ENCODE measurements around the gene FOSB. TPM values are rescaled to one million over a fixed set of nuclear protein-coding genes. Genes with fewer than 3 reads are reported as not detected.

FOSB gene
- total RNA-seq, 4 donors from 2014 or later = 2.2 to 25.2 (median 6.9) TPM

DNA sequence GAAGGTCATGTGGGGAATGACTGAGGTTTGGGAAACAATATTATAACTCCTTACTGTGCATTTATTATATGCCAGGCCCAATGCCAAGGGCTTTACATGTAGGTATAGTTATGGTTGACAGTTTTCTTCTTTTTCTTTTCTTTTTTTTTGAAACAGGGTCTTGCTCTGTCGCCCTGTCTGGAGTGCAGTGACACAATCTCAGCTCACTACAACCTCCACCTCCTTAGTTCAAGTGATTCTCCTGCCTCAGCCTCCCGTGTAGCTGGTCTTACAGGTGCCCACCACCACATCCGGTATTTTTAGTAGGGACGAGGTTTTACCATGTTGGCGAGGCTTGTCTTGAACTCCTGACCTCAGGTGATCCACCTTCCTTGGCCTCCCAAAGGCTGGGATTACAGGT lies 15.2 kb downstream of the FOSB start:
- H3K36me3 ChIP-seq = no peaks in the 10 kb centered on the region
- intact Hi-C loops (cut with DNase I) = no loop called here
- peaks cover 8 to 18% (median 12%) of the 10 kb centered on the region in 4 donors for H3K4me1 ChIP-seq
- WGBS = 92% methylated on average over 5 of the region's 5 CpGs
- H3K27ac ChIP-seq (replicated peaks in 1 of 4) = no peak overlapping the region
- H3K4me3 ChIP-seq = no peak overlapping the region
- TF ChIP-seq POLR2AphosphoS5 (IDR thresholded peaks at IDR 0.05) = no peak
- TF ChIP-seq POLR2A (IDR thresholded peaks at IDR 0.05; ENCODE audit: low read depth) = no peak
- TF ChIP-seq, protein P1, sequence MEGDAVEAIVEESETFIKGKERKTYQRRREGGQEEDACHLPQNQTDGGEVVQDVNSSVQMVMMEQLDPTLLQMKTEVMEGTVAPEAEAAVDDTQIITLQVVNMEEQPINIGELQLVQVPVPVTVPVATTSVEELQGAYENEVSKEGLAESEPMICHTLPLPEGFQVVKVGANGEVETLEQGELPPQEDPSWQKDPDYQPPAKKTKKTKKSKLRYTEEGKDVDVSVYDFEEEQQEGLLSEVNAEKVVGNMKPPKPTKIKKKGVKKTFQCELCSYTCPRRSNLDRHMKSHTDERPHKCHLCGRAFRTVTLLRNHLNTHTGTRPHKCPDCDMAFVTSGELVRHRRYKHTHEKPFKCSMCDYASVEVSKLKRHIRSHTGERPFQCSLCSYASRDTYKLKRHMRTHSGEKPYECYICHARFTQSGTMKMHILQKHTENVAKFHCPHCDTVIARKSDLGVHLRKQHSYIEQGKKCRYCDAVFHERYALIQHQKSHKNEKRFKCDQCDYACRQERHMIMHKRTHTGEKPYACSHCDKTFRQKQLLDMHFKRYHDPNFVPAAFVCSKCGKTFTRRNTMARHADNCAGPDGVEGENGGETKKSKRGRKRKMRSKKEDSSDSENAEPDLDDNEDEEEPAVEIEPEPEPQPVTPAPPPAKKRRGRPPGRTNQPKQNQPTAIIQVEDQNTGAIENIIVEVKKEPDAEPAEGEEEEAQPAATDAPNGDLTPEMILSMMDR (IDR thresholded peaks at IDR 0.05) = no peak
- no peak for TF ChIP-seq EP300 (IDR thresholded peaks at IDR 0.05)
- H3K9me3 ChIP-seq = no peaks in the 10 kb centered on the region
- DNase-seq (ENCODE audit: extremely low spot score) = no peak
- no peaks in the 10 kb centered on the region for H3K27me3 ChIP-seq

DNA sequence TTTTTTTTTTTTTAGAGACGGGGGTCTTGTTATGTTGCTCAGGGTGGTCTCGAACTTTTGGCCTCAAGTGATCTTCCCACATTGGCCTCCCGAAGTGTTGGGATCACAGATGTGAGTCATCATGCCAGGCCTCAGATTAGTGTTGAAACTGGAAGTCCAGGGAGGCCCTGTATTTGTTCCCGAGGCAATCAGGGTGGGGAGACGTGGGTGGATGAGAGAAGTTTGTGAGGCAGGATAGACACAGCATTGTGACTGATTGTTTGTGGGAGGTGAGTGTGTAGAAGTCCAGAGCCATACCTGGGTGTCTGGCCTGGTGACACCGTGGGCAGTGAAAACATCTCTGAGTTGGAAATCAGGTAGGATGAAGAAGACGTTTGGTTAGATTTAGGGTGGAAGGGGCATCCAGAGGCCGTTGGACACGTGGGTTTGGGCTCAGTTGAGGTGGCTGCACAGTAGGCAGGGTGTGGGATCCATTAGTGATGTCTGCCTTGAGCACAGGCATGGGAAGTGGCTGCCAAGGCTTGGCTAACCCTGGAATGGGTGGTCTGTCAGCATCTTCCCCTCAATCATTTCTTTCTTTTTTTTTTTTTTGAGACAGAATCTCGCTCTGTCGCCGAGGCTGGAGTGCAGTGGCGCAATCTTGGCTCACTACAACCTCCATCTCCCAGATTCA lies 16.6 kb downstream of the FOSB start:
- intact Hi-C loops (cut with DNase I) = no loop called here
- 79% methylated on average over 13 of the region's 13 CpGs for WGBS

DNA sequence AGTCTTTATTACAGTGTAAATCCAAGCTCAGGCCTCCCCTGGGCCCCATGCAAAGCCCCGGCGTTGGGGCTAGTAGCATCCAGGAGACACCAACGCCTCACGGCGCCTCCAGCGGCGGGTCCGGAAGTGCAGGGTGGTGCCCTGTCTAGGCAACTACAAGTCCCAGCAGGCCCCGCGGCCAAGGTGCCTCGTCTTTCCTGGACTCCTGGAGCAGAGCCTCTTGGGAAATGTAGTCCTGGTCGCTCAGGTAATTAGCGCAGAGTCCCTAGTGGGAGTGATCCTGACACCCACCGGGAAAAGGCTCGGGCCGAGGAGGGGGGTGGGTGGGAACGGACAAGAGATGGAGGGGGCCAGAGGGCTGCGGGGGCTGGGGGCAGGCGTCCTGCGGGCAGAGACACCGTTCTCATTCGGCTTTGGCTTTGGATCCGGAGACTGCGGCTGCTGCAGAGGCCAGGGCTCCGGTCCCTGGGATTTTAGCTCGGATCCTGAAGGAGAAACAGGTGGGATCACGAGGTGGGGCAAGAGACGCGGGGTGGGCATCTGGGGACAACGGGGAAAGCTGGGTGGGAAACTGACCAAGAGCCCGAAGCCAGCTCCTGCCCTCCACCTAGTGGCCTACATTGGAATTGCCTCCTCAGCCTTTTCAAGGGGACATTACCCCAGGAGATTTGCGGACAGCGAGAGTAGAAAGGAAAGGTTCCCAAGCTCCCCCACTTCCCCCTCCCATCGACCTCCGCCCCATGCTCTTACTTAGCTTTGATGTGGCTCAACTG lies 17.7 kb downstream of the FOSB start:
- Histone ChIP-seq H3K27me3 (no peaks in the 10 kb centered on the region), H3K9me3 (no peaks in the 10 kb centered on the region), H3K4me3 (peak overlapping the region; percentile 62 to 91 (median 72)), H3K4me1 (peaks cover 5 to 13% (median 8%) of the 10 kb centered on the region in 4 donors), H3K36me3 (peaks cover 0 to 10% (median 4%) of the 10 kb centered on the region in 4 donors), H3K27ac (replicated peaks in 1 of 4) (peak overlapping the region; percentile 82 to 94 (median 86))
- TF ChIP-seq, protein P1 (IDR thresholded peaks at IDR 0.05) = peak; percentile 67 to 92 (median 72)
- TF ChIP-seq EP300 (IDR thresholded peaks at IDR 0.05) (no peak), POLR2AphosphoS5 (IDR thresholded peaks at IDR 0.05) (peak in 1 of 2 donors; percentile 79), POLR2A (IDR thresholded peaks at IDR 0.05; ENCODE audit: low read depth) (no peak)
- intact Hi-C loops (cut with DNase I) = no loop called here
- peak; percentile 99 for DNase-seq (ENCODE audit: extremely low spot score)
- WGBS = under 1% methylated on average over 31 of the region's 35 CpGs

More for the DNA sequence above, 16.6 kb downstream of the FOSB start:
- Histone ChIP-seq H3K27ac (replicated peaks in 1 of 4) (peak overlapping the region in 2 of 4 donors; percentile 87 to 94), H3K27me3 (no peaks in the 10 kb centered on the region), H3K9me3 (no peaks in the 10 kb centered on the region), H3K4me3 (no peak overlapping the region), H3K4me1 (peaks cover 5 to 13% (median 8%) of the 10 kb centered on the region in 4 donors), H3K36me3 (peaks cover 0 to 10% (median 4%) of the 10 kb centered on the region in 4 donors)
- no peak for TF ChIP-seq EP300 (IDR thresholded peaks at IDR 0.05)
- no peak for TF ChIP-seq POLR2AphosphoS5 (IDR thresholded peaks at IDR 0.05)
- no peak for TF ChIP-seq POLR2A (IDR thresholded peaks at IDR 0.05; ENCODE audit: low read depth)
- TF ChIP-seq, protein P1 (IDR thresholded peaks at IDR 0.05) = no peak
- no peak for DNase-seq (ENCODE audit: extremely low spot score)

DNA sequence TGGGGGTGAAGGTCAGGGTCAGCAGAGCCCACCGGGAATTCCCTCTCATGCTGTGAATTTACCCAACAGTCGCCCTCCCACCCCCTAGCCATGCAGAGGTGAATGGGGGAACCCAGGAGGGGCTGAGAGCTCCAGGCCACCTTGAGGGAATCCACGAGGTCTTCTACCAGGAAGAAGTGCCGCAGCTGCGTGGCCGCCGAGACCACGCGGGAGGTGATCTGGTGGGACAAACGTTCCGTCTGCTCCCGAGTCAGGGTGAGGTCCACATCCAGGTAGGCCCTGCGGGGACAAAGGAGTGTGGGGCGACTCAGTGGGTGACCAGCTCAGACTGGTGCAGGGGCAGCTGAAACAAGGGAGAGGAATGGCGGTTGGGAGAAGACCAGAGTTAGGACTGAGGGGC lies 20.9 kb downstream of the FOSB start:
- Histone ChIP-seq H3K27ac (replicated peaks in 1 of 4) (no peak overlapping the region), H3K36me3 (peaks cover 0 to 10% (median 4%) of the 10 kb centered on the region in 4 donors), H3K4me1 (peaks cover 11 to 32% (median 25%) of the 10 kb centered on the region in 4 donors), H3K4me3 (no peak overlapping the region), H3K27me3 (no peaks in the 10 kb centered on the region), H3K9me3 (no peaks in the 10 kb centered on the region)
- WGBS = 90% methylated on average over 15 of the region's 15 CpGs
- no peak for TF ChIP-seq EP300 (IDR thresholded peaks at IDR 0.05)
- no peak for TF ChIP-seq POLR2AphosphoS5 (IDR thresholded peaks at IDR 0.05)
- no peak for TF ChIP-seq POLR2A (IDR thresholded peaks at IDR 0.05; ENCODE audit: low read depth)
- TF ChIP-seq, protein P1 (IDR thresholded peaks at IDR 0.05) = no peak
- intact Hi-C loops (cut with DNase I) = no loop called here
- no peak for DNase-seq (ENCODE audit: extremely low spot score)

All from esophagus muscularis mucosa (tissue), 4 donors.